HL-60/S4 treated with phorbol 12-myristate 13-acetate at 8.2 ng/mL for 4 days and 3 days (cell line): ENCODE measurements around the gene AADACL2.

ENCODE experiments used
- in situ Hi-C: fragments of 300-500 bp; cut with MboI; formaldehyde crosslinking; loops from 2 replicates; pipeline ENCODE4 v1.15.0; 2022; ENCODE audit warnings: low sequenced_read_pairs

Gene AADACL2, protein sequence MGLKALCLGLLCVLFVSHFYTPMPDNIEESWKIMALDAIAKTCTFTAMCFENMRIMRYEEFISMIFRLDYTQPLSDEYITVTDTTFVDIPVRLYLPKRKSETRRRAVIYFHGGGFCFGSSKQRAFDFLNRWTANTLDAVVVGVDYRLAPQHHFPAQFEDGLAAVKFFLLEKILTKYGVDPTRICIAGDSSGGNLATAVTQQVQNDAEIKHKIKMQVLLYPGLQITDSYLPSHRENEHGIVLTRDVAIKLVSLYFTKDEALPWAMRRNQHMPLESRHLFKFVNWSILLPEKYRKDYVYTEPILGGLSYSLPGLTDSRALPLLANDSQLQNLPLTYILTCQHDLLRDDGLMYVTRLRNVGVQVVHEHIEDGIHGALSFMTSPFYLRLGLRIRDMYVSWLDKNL

DNA sequence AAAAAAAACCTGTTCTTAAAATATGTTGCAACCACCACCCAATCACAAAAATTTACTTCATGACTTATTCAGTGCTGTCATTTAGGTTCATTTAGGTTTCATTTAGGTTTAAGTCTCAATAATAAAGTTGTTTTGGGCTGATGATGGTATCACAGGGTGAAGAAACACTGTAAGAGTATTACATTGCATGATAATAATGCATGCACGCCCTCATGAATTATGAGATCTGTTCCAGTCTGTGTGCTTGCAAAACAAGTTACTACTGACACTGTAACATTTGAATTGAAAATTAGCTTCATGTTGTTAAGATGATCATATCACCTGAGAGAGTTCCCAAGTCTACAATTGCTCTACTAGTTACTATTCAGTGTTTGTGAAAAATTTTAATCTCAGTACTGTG is at the start of gene AADACL2:
Gene AADACL2 (plus strand): TSS at position 315 of the 400 bp plus-strand sequence. CDS start 109 bp downstream, outside the sequence.
- in situ Hi-C loops, result no loop called here

DNA sequence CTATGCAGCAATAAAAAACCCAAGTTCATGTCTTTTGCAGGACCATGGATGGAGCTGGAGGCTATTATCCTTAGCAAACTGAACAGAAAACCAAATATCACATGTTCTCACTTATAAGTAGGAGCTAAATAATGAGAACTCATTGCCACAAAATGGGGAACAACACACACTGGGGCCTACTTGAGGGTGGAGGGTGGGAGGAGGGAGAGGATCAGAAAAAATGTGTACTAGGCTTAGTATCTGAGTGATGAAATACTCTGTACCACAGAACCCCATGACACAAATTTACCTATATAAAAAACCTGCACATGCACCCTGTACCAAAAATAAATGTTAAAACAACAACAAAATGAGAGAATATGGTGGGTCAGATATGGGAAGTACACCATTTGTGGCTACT is 49.6 kb upstream of the AADACL2 start:
- in situ Hi-C loops, result no loop called here

DNA sequence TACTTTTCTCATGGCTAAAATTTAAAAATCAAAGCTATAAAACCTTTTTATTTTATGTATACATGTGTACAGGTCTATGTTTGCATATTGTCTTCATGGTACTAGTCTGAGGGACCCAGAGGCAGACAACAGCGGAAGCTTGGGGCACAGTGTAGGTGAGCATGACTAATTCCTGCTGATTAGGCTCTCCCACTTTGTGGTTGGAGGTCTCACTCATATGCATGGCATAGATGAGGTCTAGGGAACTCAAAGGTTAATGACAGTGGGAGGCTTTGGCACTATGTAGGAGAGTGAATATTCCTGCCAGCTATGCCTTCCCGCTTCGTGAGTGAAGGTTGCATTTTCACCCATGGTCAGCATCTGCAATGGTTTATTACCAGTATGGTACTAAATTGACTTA is 47.5 kb upstream of the AADACL2 start:
- in situ Hi-C loops, result no loop called here

DNA sequence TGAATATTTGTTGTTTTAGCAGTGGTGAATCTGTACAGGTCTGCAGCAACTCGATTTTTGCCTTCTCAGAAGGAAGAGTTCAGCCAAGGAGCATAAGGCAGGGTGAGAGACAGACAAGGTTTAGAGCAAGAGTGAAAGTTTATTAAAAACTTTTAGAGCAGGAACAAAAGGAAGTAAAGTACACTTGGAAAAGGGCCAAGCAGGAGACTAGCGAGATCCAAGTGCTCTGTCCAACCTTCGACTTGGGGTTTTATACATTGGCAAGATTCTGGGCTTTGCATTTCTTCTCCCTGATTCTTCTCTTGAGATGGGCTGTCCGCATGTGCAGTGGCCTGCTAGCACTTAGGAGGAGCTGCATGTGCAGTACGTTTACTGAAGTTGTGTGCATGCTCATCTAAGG is 46.7 kb upstream of the AADACL2 start:
- in situ Hi-C loops, result no loop called here

DNA sequence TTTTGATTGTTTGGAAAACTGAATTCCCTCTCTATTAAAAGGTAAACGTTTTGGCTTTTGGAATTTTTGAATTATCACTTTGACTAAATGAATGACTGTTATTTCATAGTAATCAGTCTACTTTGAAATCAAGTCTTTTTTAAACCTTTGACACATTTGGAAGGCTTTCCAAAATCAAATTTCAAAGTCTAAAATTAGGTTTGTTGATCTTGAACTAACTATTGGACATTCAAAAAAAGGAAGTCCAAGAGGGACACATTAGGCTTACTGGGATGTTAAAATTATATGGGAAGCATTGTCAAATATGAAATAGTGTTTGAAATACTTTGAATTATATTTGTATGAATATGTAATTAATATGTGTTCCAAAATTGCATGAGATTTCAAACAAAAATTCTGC is 45.2 kb upstream of the AADACL2 start:
- in situ Hi-C loops, result no loop called here

DNA sequence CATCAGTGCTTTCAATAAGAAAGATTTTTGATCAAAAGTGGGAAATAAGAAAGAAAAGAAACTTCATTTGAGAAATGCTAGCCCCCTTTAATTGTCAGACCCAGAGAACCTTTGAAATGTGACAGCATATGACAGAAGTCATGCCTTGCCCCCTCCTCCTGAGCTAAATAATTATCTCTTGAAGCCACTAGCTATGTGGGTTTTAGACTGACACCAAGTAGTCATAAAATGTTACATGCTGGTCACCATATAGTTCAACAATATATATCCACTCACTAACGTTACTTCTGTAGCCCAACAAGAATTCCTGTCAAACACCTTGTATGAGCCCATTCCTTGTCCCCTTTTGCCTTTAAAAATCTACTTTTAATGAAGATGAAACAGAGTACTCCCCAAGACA is 43.1 kb upstream of the AADACL2 start:
- in situ Hi-C loops, result no loop called here

DNA sequence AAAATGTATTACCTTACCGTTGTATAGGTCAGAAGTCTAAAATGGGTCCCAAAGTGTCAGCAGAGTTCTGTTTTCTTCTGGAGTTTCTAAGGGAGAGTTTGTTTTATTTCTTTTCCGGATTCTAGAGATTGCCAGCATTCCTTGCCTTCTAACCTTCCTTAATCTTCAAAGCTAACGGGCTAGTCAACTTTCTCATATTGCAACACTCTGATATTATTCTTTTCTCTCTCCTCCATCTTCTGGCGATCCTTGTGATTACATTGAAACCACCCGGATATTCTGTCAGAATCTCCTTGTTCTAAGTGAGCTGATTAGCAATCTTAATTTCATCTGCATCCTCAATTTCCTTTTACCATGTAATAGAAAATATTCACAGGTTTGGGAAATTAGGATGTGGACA is 36.2 kb upstream of the AADACL2 start:
- in situ Hi-C loops, result no loop called here

DNA sequence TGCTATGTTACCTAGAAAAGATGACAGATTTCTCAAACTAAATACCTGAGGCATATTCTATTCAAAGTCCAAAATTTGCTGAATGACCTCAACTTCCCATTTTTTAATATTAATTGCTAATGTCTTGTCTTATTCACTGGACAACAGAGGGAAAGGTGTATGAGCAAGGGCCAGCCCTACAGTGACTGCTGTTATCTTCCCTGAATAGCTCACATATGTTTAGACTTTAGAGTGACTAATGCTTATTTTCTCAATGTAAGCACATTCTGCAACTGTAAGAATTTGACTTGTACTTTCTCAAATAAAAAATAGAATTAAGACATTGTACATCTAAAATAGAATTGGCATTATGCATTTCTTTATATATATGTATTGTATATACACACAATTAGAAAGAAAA is 26.5 kb upstream of the AADACL2 start:
- in situ Hi-C loops, result no loop called here

DNA sequence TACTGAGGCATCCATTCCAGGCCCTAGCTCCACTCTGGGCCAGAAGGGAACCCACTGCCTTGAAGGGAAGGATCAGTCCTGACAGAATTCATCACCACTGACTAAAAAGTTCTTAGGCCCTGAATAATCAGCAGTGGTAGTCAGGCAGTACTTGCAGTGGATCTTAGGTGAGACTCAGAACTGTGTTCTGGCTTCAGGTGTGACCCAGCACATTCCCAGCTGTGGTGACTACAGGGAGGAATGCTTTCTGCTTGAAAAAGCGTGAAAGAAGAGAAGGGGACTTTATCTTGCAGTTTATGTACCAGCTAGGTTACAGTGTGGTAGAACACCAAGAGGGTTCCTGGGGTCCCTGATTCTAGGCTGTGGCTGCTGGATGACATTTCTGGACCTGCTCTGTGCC is 24.9 kb upstream of the AADACL2 start:
- in situ Hi-C loops, result no loop called here

DNA sequence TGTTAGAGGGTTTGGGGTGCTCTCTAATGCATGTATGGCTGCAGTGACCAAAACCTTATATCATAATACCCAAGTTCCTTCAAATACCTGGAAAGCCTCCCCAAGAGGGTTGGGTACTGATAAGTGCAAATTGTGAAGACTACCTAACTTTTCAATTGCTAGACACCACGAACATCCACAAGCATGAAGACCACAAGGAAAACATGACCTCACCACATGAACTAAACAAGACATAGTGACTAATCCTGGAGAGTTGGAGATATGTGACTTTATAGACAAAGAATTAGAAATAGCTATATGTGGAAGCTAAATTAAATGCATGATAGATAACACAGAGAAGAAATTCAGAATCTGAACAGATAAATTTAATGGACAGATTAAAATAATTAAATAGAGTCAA is 23.9 kb upstream of the AADACL2 start:
- in situ Hi-C loops, result no loop called here

DNA sequence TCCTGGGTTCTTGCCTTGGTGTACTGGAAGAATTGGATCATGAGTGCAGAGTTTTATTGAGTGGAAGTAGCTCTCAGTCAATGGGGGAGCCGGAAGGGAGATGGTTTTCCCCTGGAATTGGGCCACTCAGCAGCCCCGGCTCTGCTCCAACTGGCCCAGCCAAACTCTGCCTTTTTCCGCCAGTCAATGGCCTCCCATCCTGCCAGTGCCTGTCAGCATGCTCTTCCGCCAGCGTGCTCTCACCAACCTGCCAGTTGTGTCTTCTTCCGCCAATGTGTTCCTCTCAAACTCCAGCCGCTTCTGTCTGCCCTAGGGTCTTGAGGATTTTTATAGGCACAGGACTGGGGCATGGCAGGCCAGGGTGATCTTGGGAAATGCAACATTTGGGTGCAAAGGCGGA is 12.4 kb upstream of the AADACL2 start:
- in situ Hi-C loops, result no loop called here

DNA sequence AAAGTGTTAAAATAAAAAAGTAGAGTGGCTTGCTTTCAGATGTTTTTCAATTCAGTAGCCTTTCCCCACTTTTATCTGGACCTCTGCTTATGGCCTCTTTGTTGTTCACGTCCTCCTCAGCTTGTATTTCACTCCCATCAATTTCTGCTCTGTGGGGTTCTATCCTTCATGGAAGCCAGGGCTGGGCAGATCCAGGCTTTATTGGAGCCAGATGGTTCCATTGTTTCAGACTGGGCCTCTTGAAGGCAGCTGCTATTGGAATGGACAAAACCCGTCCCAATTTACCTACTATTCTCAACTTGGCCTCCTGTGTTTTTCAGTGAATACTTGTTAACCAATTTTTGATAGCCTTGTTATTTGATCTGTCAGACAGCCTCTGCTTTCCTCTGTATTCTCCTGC is 10.9 kb upstream of the AADACL2 start:
- in situ Hi-C loops, result no loop called here

DNA sequence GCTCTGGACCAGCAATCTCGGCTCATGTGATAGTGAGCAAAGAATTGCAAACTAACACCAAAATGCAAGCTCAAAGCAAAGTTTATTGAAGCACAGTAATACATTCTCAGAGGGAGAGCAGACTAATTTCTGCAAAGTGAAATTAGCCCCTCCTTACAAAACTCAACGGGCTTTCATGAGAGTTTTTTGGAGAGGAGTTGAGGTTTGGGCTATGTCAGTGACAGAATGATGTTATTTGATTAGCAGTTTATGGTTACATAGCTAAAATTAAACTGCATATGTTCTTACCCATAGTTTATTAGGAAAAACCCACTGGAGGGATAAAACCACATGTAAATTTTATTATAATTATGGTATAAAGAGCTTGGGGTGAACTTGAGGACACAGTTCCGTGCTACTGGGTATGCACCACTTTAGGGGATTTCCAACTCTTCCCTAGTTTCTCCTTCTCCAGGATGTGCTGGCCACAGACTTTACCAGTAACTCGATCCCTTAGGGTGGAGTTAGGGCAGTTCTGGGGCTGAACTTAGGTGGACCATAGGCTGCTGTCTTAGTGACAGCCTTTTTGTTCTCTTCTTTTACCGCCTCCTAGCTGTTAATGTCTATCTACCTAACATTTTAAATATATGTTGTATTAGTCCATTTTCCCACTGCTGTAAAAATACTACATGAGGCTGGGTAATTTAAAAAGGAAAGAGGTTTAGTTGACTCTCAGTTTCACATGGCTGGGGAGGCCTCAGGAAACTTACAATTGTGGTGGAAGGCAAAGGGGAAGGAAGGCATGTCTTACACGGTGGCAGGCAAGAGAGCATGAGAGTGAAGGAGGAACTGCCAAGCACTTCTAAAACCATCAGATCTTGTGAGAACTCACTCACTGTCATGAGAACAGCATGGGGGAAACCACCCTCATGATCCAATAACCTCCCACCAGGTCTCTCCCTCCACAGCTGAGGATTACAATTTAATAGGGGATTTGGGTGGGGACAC is 8.9 kb upstream of the AADACL2 start:
- in situ Hi-C loops, result no loop called here

DNA sequence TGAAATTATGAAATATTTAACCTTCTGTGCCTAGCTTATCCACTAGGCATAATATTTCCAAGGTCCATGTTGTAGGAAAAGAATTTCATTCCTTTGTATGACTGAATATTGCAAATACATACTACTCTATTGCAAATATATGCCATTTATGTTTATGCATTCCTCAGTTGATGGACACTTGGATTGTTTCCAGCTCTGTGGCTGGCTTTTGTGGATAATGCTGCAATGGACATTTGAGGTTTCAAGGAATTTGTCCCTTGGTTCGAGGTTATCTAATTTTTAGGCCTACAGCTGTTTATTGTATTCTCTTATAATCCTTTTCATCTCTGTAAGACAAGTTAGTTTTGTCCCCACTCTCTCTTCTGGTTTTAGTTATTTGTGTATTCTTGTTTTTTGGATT is 7.7 kb upstream of the AADACL2 start:
- in situ Hi-C loops, result no loop called here

DNA sequence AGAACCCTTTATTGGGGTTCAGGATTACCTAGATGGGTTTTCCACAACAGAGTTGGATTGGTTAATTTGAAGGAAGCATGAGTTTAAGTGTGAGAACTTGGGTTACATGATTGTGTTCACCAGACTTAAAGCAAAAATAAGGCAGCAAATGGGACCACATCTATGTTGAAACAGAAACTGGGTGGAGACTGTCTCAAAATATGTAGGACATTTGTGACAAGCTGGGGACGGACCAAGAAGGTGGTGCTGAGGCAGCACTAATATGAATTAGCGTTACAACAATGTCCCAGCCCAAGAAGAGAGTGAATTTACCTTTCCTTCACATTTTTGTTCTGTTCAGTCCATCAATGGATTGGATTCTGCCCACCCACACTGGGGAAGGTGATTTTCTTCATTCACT is 866 bp upstream of the AADACL2 start:
- in situ Hi-C loops, result no loop called here

DNA sequence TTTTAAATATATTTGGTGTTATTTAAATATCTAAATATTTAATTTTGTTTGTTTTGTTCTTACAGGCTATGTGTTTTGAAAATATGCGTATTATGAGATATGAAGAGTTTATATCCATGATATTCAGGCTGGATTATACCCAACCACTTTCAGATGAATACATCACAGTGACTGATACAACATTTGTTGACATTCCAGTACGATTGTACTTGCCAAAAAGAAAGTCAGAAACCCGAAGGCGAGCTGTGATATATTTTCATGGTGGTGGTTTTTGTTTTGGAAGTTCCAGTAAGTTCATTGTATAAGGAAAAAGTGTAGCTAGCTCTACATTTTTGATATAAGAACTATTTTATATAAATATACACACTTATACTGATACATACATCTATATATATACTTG is 6.9 kb downstream of the AADACL2 start:
- in situ Hi-C loops, result no loop called here

DNA sequence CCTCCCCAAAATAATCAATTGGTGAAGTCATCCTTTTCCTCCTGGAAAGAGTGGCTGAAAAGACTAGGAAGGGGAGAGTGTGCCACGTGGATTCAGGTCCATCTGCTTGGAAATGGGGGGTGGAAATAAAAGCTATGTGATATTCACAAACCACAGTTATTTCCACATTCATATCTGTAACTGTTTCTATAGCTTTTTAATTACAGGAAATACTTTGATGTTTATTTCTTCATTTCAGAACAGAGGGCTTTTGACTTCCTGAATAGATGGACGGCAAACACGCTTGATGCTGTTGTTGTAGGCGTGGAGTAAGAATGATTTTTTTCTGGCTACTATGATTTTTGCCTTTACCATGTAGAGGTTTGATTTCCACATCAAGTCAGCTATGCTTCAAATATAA is 10.1 kb downstream of the AADACL2 start:
- in situ Hi-C loops, result no loop called here

DNA sequence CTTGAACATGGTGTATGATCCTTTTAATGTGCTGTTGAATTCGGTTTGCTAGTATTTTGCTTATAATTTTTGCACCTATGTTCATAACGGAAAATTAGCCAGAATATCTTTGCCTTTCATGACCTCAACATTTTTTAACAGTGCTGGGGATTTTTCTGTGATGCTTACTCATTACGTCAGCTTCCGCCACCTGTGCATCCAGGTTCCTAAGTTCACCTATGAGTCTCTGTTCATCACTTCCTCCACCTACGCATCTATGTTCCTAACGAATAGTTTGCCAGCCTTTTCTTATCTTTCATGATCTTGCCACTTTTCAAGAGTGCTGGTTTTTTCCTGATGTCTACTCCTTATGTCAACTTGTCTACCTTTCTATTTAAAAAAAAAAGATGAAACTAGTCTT is 16.5 kb downstream of the AADACL2 start:
- in situ Hi-C loops, result no loop called here

DNA sequence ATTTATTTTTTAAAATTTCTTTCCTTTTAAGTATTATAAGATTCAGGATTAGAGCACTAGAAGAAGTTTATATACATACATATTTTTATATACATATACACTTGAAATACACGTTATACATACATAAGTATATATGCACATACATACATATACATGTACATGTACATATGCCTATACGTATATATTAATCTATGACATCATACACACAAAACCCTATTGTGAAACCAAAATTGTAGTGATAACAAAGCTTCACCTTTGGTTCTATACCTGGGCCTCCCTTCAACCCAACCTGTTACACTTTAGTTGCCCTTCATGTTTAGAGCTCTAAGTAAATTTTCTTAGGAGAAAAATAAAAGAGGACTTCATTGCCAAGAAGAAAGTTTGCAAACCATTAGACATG is 17.0 kb downstream of the AADACL2 start:
- in situ Hi-C loops, result no loop called here

DNA sequence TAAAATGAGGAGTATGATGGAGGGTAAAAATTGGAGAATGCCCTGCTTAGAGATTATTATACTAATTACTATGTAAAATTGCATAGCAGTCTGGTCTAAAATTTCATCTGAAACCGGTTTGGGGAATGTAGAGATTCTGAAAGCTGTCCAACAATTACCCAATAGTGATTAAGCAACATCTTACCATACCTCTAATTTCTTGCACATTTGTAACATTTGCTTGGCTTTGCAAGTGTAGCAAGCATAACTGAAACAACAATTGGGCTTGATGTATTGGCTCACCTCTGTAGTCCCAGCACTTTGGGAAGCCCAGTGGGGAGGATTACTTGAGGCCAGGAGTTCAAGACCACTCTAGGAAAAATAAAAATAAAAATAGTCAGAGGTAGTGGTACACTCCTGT is 17.4 kb downstream of the AADACL2 start:
- in situ Hi-C loops, result no loop called here

DNA sequence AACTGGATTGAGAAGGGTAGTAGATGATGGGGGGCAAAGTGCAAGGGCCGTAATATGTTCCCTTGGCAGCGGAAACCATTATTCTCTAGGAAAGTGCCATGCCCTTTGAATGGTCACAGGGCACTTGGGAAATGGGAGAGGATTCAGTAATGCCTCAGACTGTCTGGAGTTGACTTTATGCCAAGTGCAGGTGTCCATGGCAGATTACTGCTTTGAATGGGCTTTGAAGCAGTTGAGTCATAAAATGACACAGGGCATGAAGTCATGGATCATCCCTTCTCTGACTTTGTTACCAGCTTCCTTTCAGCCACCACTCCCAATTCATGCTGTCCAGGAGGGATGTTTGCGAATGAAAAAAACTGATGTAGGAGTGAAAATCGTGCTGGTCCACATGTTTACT is 20.1 kb downstream of the AADACL2 start:
- in situ Hi-C loops, result no loop called here

DNA sequence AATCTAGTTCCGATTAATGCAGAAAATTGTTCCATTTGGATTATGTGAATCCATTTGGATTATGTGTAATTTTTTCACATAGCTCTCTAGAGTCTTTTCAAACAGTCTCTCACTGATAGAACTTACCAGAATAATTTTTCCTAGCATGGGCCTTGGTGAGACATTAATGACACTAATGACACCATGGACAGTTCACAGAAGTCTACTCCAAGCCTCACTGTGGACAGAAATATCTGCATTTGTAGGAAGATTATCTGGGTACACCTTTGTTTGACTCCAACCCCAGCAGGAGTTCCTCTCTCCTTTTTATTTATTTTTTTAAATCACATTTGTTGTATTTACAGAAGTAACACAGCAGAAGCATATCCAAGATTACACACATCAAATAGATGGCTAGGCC is 27.9 kb downstream of the AADACL2 start:
- in situ Hi-C loops, result no loop called here
